Stomach (tissue), 4 donors: ENCODE measurements around the gene MAP2K2.

Source experiments
- POLR2A ChIP-seq, 4 donors: fragments of 450-650 bp; IDR thresholded peaks; one replicate each; pipeline ENCODE4 v1.6.1; 2016; ENCODE audit warnings: antibody characterized with exemption in 4 of 4, control low read depth in 2 of 4, mild to moderate bottlenecking in 1 of 4, moderate library complexity in 1 of 4
- POLR2AphosphoS5 ChIP-seq, 3 donors: sonication (generic); formaldehyde crosslinking; IDR thresholded peaks; one replicate each; pipeline ENCODE4 v1.6.1; 2016; ENCODE audit warnings: antibody characterized with exemption in 3 of 3
- TF ChIP-seq, protein P1 (sequence below), 7 experiments: fragments of 450-650 bp in 4 of 7; fragments of 200-600 bp in 3 of 7; sonication (generic) in 3 of 7; IDR thresholded peaks; one replicate each; pipeline ENCODE4 v1.5.1; 2016 to 2019; ENCODE audit warnings: antibody characterized with exemption in 7 of 7, control low read depth in 2 of 7, mild to moderate bottlenecking in 1 of 7

DNA sequence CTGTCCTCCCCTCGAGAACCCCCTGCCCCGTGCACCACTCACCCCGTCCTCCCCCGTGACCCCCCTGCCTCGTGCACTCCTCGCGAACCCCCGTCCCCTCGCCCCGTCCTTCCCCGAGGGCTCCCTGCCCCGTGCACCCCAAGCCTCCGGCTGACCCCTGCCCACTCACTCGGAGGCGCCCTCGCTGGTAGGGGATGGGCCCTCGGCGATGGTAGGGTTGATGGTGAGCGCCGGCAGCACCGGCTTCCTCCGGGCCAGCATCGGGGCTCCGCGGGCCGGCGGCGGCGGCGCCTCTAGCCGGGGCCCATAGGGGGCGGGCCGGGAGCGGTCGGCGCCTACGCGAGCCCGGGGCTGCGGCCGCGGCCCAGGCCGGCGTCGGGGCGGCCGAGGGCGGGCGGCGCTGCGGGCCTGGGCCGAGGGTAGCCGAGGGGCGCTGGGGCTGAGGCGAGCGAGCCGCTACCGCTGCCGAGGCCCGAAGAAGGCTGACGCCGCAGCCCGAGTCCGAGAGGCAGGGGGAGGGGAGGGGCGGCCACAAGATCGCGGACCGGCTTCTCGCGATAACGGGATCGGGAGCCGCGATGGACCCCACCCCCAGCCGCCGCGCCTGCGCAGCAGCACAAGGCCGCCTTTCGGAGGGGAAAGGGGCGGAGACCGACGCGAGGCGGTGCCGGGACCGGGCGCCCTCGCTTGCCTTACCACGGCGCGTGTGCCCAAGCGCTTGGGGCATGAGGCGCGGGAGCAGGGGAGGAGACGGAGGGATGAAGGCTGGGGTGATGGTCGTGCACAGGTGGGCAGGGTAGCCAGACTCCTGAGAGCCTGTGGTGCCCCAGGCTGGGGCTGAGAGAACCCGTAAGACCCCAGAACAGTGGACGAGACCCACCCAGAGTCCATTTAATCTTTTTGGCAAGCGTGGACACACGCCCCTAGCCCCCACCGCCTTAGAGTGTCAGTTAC is at the start of gene MAP2K2:
- TF ChIP-seq, protein P1, sequence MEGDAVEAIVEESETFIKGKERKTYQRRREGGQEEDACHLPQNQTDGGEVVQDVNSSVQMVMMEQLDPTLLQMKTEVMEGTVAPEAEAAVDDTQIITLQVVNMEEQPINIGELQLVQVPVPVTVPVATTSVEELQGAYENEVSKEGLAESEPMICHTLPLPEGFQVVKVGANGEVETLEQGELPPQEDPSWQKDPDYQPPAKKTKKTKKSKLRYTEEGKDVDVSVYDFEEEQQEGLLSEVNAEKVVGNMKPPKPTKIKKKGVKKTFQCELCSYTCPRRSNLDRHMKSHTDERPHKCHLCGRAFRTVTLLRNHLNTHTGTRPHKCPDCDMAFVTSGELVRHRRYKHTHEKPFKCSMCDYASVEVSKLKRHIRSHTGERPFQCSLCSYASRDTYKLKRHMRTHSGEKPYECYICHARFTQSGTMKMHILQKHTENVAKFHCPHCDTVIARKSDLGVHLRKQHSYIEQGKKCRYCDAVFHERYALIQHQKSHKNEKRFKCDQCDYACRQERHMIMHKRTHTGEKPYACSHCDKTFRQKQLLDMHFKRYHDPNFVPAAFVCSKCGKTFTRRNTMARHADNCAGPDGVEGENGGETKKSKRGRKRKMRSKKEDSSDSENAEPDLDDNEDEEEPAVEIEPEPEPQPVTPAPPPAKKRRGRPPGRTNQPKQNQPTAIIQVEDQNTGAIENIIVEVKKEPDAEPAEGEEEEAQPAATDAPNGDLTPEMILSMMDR (IDR thresholded peaks at IDR 0.05): peak in 1 of 7 experiments; percentile 31
- TF ChIP-seq POLR2A (IDR thresholded peaks at IDR 0.05) (no peak), POLR2AphosphoS5 (IDR thresholded peaks at IDR 0.05) (peak; percentile 40 to 95 (median 81))
